HG03457 (cell line): Measurements from ENCODE around the gene ATP6V1E1.

Experiments used
- ATAC-seq: cut with Tn5 transposase; IDR thresholded peaks from one replicate; pipeline ENCODE4 v1.9.1; 2021; ENCODE audit warnings: moderate number of reproducible peaks; ENCODE audit not compliant: unreplicated experiment

The ATP6V1E1 gene

GRCh38 chr22:17634696-17635095, 6.1 kb upstream of the ATP6V1E1 start:
- ATAC-seq = no peak

GRCh38 chr22:17633998-17634323, 5.4 kb upstream of the ATP6V1E1 start:
- no peak for ATAC-seq

DNA sequence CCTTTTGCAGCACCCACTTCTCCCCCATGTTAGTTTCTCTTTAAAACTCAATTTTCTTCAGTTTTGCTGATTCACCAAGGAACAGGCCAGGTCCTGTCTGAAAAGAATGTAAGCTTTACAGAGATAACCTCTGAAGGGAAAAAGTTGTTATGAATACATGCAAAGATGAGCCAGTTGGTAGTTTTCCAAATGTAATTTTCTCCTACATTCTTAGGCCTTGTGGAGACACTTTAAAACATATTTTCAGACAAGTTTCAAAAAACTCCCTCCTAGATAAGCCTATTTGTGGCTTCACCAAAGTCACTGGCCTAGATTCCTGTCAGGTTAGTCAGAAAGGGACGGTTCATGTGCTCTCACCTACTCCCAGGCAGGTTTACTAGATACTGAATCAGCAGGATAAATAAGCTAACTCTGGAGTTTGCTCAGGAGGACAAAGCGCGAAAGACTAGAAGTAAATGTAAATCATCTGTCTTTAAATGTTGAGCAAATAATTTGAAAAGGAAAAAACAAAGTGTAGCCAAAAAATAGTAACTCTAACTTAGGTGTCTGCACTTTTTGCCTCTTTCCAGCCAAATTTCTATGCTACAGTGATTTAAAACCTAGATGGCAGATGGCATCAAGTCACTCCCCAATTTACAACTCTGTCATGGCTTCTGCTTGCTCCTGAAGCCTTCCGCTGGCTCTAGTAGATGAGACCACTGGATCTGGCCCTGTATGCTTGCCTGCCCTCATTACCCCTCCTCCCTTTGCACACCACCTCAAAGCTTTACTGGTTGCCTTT, 4.9 kb upstream of the ATP6V1E1 start:
- ATAC-seq = no peak

- no peak for ATAC-seq
Measured at GRCh38 chr22:17631076-17631565, 2.6 kb upstream of the ATP6V1E1 start.

DNA sequence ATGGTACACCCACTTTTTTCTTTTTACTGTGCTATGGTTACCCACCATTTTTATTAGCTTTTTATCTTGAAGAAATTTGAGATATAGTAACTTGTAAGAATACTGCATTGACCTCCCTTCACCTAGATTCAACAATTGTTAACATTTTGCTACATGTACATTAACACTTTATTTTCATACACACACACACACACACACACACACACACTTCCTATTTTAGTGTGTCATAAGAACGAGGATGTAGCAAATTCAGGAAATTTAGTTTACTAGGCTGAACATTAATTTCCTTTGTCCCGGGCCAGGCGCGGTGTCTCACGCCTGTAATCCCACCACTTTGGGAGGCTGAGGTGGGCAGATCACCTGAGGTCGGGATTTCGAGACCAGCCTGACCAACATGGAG, 1.1 kb upstream of the ATP6V1E1 start:
- no peak for ATAC-seq

- ATAC-seq = no peak
Measured at GRCh38 chr22:17629173-17629489, 582 bp upstream of the ATP6V1E1 start.

- ATAC-seq = no peak
Measured at GRCh38 chr22:17627961-17628405, 566 bp downstream of the ATP6V1E1 start.

DNA sequence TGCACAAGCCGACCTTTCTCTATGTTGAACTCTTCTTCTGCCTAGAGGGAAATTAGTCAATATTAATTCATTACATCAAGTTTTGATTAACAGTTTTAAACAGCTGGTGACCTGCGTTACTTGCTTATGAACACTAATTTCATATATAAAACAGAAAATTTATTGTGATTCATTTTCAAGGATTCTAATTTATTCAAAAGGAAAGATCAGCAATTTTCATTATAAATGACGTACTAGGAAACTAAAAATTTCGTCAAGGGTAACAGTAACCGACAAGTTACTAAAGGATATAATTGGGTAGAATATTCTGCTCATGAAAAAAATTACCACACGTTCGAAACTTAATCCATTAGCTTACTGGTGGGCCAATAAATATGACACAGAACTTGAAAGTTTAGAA, 15.3 kb downstream of the ATP6V1E1 start:
- ATAC-seq = no peak

DNA sequence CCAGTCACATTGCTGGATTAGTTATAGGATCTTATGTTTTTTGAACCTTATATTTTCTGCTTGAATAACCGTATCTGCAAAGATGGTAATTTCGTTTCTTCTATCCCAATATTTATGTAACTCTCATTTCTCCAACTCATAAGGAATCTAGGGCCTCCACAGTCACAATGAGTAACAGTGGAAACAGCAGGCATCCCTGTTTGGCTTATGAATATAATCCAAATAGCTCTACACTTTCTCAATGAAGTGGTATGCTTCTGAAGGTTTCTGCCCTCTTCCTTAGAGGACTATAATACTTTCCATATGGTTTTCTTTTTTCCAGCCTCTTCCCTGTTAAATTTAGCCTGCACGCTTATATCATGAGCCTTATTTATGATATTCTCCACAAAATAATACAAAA, 16.5 kb downstream of the ATP6V1E1 start:
- ATAC-seq = no peak

- no peak for ATAC-seq
Measured at GRCh38 chr22:17607891-17608521, 20.5 kb downstream of the ATP6V1E1 start.

DNA sequence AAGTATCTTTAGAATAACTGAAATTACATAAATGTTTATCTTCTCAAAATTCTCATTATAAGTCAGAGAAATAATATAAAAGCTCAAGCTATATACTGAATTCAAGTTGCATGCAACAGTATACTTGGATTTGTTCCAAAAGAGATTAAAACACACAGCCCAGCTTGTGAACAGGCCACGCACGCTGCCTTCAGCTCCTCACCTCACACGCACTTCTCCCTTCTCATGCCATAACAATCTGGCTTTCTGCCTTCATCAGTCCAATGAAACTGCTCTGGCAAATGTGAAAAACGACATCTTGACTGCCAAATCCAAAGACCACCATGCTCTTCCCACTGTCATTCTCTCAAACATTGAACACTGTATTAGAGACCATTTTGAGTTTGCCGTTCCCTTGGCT, 22.1 kb downstream of the ATP6V1E1 start:
- no peak for ATAC-seq

DNA sequence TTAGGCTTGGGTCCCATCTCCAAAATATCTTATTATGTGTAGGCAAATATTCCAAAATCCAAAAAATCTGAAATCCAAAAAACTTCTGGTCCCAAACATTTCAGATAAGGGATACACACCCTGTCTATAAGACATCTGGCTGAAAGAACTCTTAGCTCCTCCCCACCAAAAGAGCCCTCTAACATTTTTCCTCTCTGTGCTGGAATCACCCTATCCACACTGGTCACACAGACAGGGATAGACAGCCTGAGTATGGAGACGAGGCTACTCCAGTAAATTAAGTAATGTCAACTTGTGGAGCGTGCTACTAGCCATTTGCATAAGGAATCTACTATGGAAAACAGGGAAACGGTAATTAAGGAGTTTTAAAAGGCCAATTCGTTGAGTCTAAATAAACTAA, 24.9 kb downstream of the ATP6V1E1 start:
- ATAC-seq = no peak

GRCh38 chr22:17601031-17601430, 27.5 kb downstream of the ATP6V1E1 start:
- ATAC-seq = no peak

GRCh38 chr22:17598318-17598717, 30.2 kb downstream of the ATP6V1E1 start:
- ATAC-seq = no peak

GRCh38 chr22:17597217-17597616, 31.3 kb downstream of the ATP6V1E1 start:
- no peak for ATAC-seq

- ATAC-seq = no peak
Measured at GRCh38 chr22:17596226-17596625, 32.3 kb downstream of the ATP6V1E1 start.

GRCh38 chr22:17592201-17592600, 36.3 kb downstream of the ATP6V1E1 start:
- no peak for ATAC-seq

- ATAC-seq = no peak
Measured at GRCh38 chr22:17590586-17590985, 38.0 kb downstream of the ATP6V1E1 start.

- ATAC-seq = no peak
Measured at GRCh38 chr22:17589810-17590375, 38.7 kb downstream of the ATP6V1E1 start.

DNA sequence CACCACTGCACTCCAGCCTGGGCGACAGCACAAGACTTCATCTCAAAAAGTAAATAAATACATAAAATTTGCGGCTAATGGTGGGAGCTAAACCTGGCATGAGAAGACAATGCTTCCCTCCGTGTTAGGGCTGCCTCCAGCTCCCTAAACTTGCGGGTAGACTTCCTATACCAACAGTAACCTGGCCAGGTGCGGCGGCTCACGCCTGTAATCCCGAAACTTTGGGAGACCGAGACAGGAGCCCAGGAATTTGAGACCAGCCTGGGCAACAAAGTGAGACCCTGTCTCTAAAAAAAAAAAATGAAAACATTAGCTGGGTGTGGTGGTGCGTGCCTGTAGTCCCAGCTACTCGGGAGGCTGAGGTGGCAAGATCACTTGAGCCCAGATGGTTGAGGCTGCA, 39.9 kb downstream of the ATP6V1E1 start:
- no peak for ATAC-seq

DNA sequence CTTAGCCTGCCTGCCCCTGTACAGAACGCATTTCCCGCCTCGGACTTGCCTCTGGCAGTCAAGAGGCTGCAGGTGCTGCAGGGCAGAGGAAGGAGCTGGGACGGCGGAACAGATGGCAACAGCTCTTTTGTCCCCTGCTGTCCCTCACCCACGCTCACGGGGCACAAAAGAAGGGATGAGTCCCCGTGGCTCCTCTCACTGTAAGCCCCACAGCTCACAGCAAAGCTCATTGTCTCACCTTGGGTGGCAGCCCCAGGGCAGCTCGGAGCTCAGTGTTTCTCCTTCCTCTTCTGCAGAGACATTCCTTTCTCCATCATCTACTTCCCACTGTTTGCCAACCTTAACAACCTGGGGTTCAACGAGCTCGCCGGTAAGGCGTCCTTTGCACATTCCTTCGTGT, 40.9 kb downstream of the ATP6V1E1 start:
- ATAC-seq = no peak

GRCh38 chr22:17586831-17587440, 41.6 kb downstream of the ATP6V1E1 start:
- ATAC-seq = no peak
